Prostate gland (tissue), 2 donors: ENCODE results near the gene NEDD4L.

ENCODE experiments used
- CTCF ChIP-seq, 4 experiments: fragments of 200-600 bp in 2 of 4; fragments of 450-650 bp in 2 of 4; sonication (generic) in 2 of 4; IDR thresholded peaks; 1 replicate in 3 of 4; 2 replicates in 1 of 4; pipeline ENCODE4 v1.5.1; 2016 to 2019; ENCODE audit warnings: antibody characterized with exemption in 4 of 4, mild to moderate bottlenecking in 2 of 4, moderate library complexity in 2 of 4
- POLR2AphosphoS5 ChIP-seq: sonication (generic); formaldehyde crosslinking; IDR thresholded peaks from one replicate; pipeline ENCODE4 v1.6.1; 2017; ENCODE audit warnings: antibody characterized with exemption

- no peak for TF ChIP-seq POLR2AphosphoS5
- TF ChIP-seq CTCF (IDR thresholded peaks at IDR 0.05) = no peak
Observed at GRCh38 chr18:58169472-58169871, 125.4 kb downstream of the NEDD4L start.
